GM18511 (cell line): ENCODE measurements around the gene SNAI3.

Source experiments
- ATAC-seq: cut with Tn5 transposase; IDR thresholded peaks from one replicate; pipeline ENCODE4 v1.9.1; 2021; ENCODE audit warnings: mild to moderate bottlenecking, moderate library complexity; ENCODE audit not compliant: unreplicated experiment

SNAI3 gene

DNA sequence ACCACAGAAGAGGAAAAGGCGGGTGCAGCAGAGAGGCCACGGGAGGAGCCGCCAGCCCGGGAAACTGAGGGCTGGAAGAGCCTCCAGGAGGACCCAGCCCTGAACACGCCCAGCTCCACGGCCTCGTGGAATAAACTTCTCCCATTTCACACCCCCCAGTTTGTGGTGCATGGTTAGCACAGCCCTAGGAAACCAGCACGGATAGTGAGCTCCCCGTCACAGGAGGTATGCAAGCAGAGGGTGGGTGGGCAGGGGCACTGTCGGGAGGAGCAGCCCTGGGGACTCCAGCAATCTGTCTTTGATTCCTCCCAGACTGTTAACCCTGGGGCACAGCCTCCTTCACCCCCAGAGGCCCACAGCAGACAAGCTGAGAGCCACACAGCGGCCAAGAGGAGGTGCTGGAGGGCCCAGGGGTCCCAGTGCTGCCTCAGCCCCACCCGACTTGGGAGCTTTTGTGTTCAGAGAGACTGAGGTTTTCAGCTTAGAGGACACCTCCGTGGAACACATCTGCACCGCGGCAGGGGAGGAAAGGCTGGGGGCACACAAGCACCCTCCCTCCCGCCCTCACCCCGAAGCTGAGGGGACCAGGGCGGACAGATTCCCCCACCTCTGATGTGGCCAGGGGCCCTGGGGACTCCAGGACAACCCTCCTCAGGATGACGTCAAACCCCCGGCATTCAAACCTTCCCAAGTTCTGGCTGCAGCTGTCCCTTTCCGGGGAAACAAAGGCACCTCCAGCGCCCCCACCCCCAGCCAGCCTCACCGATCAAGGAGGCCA is 49.6 kb downstream of the SNAI3 start:
- ATAC-seq, result no peak

DNA sequence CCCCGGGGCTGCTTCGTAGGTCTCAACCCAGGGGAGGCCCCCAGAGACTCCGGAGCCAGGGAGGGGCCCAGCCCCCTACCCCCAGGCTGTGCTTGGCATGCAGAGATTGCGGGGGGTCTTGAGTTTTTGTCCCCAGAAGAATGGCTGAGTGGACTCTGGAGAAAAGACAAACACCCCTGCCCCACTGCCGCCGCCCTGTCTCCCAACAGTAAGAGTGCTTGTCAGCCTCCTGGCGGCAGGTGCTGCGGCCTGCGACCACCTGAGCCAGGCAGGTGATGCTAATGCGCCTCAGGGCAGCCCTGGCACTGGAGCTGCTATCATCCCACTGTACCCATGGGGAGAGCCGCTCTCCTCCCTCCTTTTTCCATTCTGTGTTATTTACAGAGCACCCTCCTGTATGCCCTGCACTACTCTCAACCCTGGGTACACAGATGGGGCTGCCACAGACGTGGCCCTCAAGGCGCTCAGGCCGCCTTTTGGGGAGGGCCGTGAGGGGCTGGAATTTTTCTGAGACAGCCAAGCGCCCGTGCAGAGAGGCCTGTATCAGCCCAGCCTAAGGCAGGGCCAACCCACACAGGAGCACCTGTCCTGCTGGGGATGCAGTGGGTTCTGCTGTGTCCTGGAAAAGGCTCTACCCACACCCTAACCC is 50.5 kb downstream of the SNAI3 start:
- ATAC-seq, result no peak

DNA sequence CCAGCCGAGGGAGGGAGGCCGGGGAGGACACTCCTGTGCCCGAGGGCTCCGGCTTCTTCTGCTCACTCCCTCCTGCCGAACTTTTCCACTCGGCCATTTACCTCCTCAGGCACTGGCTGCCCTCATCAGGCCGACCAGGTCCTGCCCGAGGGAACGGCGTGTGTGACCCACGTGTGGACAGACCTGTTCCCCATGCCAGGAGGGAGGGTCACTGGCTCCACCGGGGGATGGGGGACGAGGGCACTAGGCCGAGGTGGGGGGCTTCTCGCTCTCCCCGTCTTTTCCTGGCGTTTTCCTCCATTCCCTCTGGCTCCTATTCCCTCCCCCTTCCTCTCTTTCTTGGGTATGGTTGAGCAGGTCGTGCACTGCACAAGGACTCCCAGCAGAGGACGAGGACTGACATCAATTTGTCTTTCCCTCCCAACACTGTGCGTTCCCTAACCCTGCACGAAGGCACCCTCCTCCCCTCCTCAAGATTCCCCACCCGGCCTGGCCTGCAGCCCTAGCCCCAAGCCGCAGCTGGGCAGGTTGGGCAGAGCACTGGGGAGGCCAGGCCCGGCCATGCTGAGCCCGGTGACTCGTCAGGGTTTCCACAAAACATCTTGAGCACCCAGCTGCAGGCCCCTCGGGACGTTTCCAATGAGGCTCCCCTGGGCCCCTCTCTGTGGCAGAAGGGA is 51.2 kb downstream of the SNAI3 start:
- ATAC-seq, result no peak

DNA sequence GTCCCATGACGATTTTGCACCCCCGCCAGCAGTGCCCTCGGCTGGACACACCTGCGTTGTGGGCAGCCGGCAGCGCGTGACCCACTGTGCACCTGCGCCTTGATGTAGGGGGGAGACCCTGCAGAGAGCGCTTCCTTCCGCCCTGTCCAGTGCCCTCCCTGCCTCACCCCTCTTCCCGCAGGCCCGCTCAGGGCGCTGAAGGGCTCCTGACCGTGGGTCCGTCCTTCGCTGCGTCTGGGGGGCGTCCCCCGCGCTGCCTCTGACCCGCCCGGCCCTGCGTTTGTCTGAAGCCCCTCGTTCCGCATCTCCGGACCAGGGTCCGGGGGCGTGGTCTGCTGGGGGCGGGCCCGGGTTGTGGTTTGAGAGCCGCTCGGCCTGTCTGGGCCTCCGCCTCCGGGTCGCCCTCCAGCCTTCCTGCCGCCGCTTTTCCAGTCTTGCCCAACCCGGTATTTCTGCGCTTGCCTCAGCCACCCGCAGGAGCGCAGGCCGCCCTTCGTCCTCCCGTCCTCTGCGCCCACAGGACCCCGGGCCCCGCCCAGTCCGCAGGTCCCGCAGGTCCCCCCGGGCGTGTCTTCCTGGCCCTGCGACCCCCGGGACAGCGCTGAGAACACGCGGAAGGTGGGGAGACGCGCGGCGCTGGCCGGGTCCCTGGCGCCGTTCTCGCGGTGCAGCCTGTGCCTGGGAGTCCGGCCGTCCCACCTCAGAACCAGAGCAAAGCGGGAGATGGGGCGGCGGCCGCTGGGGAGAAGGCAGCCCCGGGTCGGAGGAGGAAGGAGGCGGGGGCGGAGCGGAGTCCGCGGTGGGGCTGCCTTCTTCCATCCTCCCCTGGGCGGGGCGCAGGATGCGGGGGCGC is 51.9 kb downstream of the SNAI3 start:
- ATAC-seq, result peak; percentile 65

DNA sequence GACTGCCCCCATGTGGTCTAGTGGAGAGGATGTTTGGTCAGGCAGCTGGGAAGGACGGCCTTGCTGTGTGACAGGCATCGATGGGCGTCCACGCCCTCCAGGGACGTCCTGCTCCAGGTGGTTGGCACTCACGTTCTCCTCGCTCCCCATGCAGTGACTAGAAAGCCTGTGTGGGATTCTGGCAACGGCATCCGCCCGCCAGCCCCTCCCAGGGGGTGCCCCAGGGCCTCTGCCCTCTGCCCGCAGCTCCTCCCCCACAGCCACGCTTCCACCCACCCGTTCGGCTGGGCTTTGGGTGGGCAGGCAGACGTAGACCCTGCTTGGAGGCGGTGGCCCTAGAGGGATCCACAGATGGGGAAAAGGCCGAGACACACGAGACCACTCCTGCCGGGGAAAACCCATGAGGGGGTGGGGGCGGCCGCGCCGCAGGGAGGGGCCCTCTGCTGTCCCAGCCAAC is 52.6 kb downstream of the SNAI3 start:
- ATAC-seq, result peak; percentile 43

DNA sequence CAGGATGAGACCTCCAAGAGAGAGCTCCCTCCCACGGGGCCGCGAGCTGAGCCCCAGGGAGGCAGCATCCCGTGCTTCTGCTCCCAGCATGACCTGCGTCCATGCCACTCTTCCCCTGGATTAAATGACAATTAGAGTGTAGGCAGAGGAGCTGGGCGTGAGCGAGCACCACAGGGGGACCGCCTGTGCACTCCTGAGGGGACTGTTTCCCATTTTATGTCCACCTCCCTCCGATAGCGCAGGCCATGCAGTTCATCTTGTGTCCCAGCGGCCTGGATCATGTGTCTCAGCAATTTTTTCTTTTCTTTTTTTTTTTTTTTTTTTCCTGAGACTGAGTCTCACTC is 53.7 kb downstream of the SNAI3 start:
- no peak for ATAC-seq

DNA sequence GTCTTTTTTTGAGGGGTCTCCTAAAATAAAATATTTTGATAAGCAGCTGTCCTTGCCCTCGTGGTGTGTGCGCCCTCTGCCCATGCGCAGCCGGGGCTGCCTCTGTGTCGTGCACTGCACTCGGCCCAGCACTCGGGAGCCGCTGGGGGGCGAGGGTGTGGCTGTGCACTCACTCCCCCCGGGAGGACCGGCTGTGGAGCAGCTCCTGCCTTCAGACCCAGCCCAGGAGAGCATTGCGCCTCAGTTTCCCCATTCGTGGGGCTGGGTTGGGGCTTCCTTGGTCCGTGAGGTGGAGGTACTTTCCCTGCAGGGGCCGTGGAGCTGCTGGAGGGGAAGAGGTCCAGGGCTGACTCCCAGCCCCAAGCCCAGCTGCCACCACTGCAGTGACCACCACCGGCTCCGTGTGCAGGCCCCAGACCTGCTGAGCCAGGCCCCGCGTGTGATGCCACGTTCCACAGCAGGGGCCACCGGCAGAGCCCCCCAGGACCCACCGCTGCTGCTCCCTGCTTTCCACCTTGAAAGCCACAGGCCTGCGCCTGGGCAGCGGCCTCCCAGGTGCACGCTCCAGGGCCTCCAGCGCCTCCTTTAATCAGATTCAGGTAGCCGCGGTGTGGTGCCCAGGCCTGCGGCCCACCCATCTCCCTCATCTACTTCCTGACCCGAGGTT is 54.3 kb downstream of the SNAI3 start:
- no peak for ATAC-seq

DNA sequence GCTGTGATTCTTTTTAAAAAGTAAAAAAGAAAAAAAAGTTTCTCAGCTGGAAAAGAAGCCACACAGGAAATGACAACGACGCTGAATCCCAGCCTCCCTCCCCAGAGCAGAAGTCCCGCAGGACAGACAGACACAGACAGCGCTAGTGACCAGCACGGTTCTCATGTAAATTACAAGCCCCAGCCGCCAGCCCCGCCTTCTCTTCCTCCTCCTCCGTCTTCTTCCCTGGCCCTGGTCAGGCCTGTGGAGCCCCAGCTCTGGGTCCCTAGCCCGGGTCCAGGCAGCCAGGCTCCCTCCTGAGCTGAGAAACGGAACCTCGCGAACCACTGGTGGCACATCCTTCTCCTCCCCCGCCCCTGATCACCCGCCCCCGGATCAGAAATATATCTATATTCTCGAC is 54.9 kb downstream of the SNAI3 start:
- ATAC-seq, result no peak

DNA sequence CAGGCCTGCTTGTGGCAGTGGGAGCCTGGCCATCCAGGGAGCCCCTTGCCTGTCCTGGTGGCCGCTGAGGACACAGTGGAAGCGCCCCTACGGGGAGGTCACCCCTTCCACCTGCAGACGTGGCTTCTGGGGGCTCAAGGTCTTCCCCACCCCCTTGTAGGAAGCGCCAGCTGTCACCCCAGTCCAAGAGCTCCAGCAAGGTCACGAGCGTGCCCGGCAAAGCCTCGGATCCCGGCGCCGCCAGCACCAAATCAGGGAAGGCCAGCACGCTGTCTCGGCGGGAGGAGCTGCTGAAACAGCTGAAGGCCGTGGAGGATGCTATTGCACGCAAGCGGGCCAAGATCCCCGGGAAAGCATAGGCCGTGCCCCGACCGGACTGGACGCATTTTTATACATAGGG is 55.4 kb downstream of the SNAI3 start:
- ATAC-seq, result no peak

DNA sequence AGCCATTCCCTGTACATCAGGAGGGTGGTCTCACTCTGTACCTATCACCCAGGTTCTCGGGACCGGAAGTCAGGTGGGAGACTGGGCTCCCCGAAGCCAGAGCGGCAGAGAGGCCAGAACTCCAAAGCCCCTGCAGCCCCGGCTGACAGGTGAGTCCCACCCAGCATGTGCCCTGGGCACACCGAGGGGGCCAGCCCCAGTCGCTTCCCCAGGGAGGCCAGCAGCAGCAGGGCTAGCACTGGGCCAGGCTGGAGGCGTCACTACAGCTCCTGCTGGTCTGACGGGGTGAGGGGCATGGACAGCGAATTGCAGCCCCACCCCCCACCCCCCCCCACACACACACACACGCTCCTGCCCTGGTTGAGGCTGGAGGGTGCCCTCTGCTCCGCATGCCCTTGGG is 55.9 kb downstream of the SNAI3 start:
- ATAC-seq, result no peak

DNA sequence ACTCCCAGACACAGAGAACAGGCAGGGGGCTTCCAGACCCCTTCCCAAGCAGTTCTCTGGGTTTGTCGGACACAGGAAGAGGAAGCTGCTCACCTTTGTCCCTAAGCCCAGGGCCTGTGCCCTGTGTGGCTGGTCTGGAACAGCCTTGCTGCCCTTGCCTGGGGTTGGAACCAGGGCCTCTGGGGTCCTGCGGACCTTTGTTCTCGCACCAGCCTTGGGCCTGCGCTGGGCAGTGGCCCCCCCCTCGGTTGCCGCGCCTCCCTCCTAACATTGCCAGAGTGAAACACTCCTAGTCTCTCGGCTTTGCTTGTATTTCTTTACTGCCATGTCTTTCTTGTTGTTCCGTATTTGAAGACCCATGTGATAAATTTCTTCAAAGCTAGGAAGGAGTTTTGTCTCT is 56.5 kb downstream of the SNAI3 start:
- ATAC-seq, result no peak

DNA sequence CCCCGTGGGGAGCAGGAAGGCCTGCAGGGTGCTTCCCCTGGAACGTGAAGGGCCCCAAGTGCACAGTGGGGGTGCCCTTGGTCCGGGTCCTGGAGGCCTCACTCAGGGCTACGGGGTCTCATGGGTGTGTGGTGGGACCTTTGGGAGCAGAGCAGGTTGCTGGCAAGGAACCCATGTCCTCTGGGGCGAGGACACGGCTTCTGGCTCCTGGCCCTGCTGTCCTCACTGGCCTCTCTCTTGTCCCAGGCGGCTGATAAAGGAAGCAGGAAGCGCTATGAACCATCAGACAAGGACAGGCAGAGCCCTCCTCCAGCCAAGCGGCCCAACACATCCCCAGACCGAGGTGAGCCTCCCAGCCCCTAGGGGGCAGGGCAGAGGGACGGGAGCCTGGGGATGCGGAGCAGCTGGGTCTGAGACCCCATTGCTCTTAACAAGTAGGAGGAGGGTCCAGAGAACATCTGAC is 57.8 kb downstream of the SNAI3 start:
- ATAC-seq, result no peak
